CD4-positive, alpha-beta T cell treated with Interleukin-6 for 4 hours (primary cell): ENCODE measurements around the gene FNDC11.
"Not testable (repeated sequence)": the region's sequence is repeated elsewhere in the genome, so short reads cannot be mapped to it uniquely, and the experiment has no call there.

Experiments used
- DNase-seq: peaks from one replicate; pipeline ENCODE4 v3.0.0-alpha.2; 2020; ENCODE audit warnings: mixed read lengths

The FNDC11 gene

GRCh38 chr20:63555661-63556381 is 1.9 kb downstream of the FNDC11 start:
- no peak for DNase-seq

GRCh38 chr20:63556873-63557478 is 3.0 kb downstream of the FNDC11 start:
- DNase-seq = no peak

- no peak for DNase-seq
Measured at GRCh38 chr20:63557481-63557891, 3.5 kb downstream of the FNDC11 start.

GRCh38 chr20:63558804-63559484 is 5.0 kb downstream of the FNDC11 start:
- no peak for DNase-seq

- DNase-seq = not testable (repeated sequence)
Measured at GRCh38 chr20:63559485-63560332, 5.8 kb downstream of the FNDC11 start.

- no peak for DNase-seq
Measured at GRCh38 chr20:63560333-63560805, 6.4 kb downstream of the FNDC11 start.

GRCh38 chr20:63560856-63561609 is 7.1 kb downstream of the FNDC11 start:
- no peak for DNase-seq

- DNase-seq = no peak
Measured at GRCh38 chr20:63561624-63562396, 7.9 kb downstream of the FNDC11 start.

GRCh38 chr20:63562461-63563224 is 8.7 kb downstream of the FNDC11 start:
- DNase-seq = no peak

GRCh38 chr20:63563225-63563935 is 9.4 kb downstream of the FNDC11 start:
- DNase-seq = no peak

GRCh38 chr20:63564036-63564810 is 10.3 kb downstream of the FNDC11 start:
- no peak for DNase-seq

GRCh38 chr20:63565021-63565698 is 11.2 kb downstream of the FNDC11 start:
- no peak for DNase-seq

GRCh38 chr20:63565699-63566335 is 11.9 kb downstream of the FNDC11 start:
- no peak for DNase-seq

- no peak for DNase-seq
Measured at GRCh38 chr20:63566395-63567135, 12.6 kb downstream of the FNDC11 start.

- DNase-seq = peak; percentile 8
Measured at GRCh38 chr20:63567136-63567385, 13.1 kb downstream of the FNDC11 start.

- DNase-seq = peak; percentile 62
Measured at GRCh38 chr20:63567386-63568169, 13.6 kb downstream of the FNDC11 start.
